PFSK-1 (cell line): ENCODE measurements around the gene ERAP2.

Experiments
- FOXP2 ChIP-seq: optimal IDR thresholded peaks from 2 replicates; pipeline ENCODE3; 2011; ENCODE audit warnings: borderline replicate concordance, control low read depth, inconsistent platforms; ENCODE audit not compliant: insufficient read depth; ENCODE audit errors: extremely low read length, extremely low read depth
- POLR2AphosphoS5 ChIP-seq: IDR thresholded peaks from 2 replicates; pipeline ENCODE4 v1.6.1; 2012; ENCODE audit warnings: low read depth, mild to moderate bottlenecking, control low read depth, low read length, moderate library complexity
- REST ChIP-seq, 2 experiments: IDR thresholded peaks; 2 replicates each; pipeline versions ENCODE4 v1.6.1 to v1.8.0; 2011 to 2012; ENCODE audit warnings: low read depth in 2 of 2, low read length in 2 of 2, control low read depth in 1 of 2, inconsistent platforms in 1 of 2, mild to moderate bottlenecking in 1 of 2, moderate library complexity in 1 of 2; ENCODE audit not compliant: insufficient read depth in 1 of 2
- SIN3A ChIP-seq: IDR thresholded peaks from 2 replicates; pipeline ENCODE4 v1.6.1; 2012; ENCODE audit warnings: mild to moderate bottlenecking, low read length, moderate library complexity, borderline replicate concordance; ENCODE audit not compliant: insufficient read depth
- TAF1 ChIP-seq: IDR thresholded peaks from 2 replicates; pipeline ENCODE4 v1.6.1; 2012; ENCODE audit warnings: low read length, control low read depth, borderline replicate concordance; ENCODE audit not compliant: insufficient read depth

ERAP2 gene

GRCh38 chr5:96931605-96932004, 55.3 kb downstream of the ERAP2 start:
- TF ChIP-seq TAF1, result no peak
- TF ChIP-seq POLR2AphosphoS5, result no peak
- TF ChIP-seq SIN3A, result no peak
- no peak for TF ChIP-seq FOXP2
- no peak for TF ChIP-seq REST (IDR thresholded peaks at IDR 0.05; ENCODE audit: insufficient read depth in 1 of 2, low read depth in 2 of 2, low read length in 2 of 2)

DNA sequence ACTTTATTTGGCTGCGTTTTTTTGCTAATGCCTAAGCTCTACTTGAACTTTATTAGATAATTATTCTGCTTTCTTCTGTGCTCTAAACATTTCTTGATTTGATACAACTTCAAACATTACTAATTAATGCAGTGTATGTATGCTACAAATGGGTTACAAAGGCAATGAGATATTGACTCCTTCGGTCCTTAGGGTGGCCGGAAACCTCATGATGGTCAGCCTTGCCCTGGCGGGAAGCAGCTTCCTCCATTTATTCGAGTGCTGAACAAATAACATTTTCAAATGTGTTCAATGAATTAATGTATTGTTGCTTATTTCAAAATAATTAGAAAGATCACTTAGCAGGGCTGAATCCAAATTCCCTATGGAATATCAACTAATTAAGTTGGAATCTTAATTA, 55.7 kb downstream of the ERAP2 start:
- no peak for TF ChIP-seq SIN3A
- no peak for TF ChIP-seq TAF1
- TF ChIP-seq REST (IDR thresholded peaks at IDR 0.05; ENCODE audit: insufficient read depth in 1 of 2, low read depth in 2 of 2, low read length in 2 of 2), result no peak
- no peak for TF ChIP-seq FOXP2
- no peak for TF ChIP-seq POLR2AphosphoS5

DNA sequence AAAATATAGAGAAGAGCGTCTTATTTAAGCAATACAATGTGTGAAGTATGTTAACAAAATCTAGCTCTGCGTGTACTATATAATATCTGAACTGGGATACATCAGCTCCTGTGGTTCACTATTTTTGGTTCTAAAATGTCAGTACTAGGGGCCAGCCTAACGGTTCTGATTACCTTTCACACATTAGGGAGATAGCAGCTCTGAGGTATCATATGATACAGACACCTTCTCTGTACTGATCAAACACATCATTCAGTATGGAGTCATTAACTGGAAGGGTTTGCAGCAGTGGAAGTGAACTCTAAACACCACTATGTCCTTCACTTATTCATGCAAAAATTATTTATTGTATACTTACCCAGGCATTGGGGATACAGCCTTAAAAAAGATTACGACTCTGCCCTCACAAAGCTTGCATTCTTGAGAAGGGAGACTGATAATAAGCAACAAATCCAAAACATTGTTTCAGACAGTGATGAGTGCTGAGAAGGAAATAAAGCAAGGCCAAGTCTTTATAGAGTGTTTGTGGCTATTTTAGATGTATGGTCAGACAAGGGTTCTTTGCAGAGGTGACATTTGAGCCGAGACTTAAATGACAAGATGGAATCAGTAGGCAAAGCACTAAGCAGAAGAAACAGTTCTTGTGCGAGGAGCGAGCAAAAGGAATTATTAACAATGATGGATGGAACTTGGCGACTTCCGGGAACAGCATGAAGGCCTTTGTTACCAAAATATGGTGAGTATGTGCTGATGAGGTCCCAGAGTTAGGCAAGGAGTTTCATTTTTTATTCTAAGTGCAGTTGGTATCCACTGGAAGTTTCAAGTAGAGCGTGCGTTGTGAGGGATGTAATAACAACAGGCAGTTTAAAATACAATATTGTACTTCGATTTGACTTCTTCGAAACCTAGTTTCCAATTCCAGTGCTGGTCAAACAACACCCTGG, 57.7 kb downstream of the ERAP2 start:
- TF ChIP-seq POLR2AphosphoS5 (no peak), FOXP2 (no peak), REST (IDR thresholded peaks at IDR 0.05; ENCODE audit: insufficient read depth in 1 of 2, low read depth in 2 of 2, low read length in 2 of 2) (no peak), SIN3A (no peak)

GRCh38 chr5:96934708-96935558, 58.6 kb downstream of the ERAP2 start:
- peak; percentile 48; the same call in 1 of the 2 replicates for TF ChIP-seq POLR2AphosphoS5
- peak; percentile 84 for TF ChIP-seq FOXP2
- TF ChIP-seq SIN3A, result peak; percentile 67; the same call in 1 of the 2 replicates
- TF ChIP-seq REST (IDR thresholded peaks at IDR 0.05; ENCODE audit: insufficient read depth in 1 of 2, low read depth in 2 of 2, low read length in 2 of 2), result 0 out of 4 replicates have a peak, but pooled peaks of 1 of the 2 experiments have one; percentile 9
- no peak for TF ChIP-seq TAF1
